ENCODE measurements around the gene FARP2.

The FARP2 gene

DNA sequence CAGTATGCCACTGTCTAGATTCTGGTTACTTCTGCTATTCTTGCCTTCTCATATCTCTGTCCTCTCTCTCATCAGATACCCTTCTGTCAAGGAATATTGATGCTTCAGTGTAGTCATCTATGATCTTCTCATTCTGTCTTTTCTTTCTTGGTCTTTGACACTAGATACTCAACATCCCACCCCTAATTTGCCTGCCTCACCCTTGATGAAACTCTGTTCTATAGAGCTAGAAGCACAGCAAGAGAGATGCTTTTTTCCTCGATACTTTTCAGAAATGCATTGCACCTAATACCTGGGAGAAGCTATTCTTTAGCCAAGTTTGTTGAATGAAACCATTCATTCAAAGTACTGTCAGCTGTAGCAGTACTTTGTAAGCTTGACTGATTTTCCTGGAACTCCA lies 30.8 kb upstream of the FARP2 start:
- no peak for DNase-seq

DNA sequence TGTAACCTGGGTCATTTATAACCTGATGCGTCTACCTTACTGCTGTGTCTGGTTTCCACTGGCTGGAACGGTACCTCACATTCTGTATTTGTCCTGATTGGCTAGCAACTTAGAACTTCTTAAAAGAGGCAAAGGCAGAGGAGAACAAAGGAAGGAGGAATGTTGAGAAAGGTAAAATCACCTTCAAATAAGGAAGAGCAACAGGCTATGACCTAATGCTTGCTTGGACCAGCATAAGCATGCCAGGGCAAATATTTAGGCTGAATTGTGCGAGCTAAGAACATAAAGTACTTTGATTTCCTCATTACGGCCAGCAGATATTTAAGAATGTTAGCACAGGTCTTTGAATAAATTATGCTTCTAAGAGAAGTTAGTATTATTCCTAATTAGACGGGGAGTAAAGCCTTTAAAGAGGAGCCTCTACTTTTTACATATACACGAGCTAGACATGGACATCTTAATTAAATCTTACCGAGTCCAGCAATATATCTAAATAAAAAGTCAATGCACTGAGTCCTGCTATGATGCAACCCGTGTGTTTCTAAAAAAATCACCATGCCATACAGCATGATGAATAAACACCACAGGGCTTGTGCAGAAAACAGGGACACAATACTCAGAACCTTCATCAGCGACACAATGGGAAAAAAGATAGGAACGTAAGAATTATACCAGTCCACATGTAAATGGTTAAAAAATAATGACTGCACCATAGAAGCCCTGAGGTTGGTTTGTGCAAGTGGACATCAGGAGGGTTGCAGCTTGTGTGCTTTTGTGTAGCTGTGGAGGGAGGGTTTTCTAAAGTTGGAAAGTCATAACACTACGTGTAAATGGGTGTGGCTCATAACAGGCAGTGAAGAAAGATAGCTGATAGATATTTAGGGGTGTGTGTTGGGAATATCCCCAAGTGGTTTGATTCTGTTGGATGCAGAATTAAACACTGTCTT lies 26.1 kb upstream of the FARP2 start:
- DNase-seq = no peak

DNA sequence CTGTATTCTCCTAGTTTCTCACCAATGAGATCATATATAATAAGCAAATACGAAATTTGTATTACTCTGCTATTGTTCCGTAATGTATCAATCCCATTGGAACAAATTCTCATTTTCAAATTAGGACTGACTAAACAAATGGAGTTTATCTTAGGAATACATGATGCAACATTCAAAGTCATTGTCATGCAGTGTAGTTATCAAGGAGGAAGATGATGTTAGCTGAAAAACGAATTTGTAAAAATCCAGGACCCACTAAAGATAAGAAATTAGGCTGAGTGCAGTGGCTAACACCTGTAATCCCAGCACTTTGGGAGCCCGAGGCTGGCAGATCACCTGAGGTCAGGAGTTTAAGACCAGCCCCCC lies 25.5 kb upstream of the FARP2 start:
- no peak for DNase-seq

DNA sequence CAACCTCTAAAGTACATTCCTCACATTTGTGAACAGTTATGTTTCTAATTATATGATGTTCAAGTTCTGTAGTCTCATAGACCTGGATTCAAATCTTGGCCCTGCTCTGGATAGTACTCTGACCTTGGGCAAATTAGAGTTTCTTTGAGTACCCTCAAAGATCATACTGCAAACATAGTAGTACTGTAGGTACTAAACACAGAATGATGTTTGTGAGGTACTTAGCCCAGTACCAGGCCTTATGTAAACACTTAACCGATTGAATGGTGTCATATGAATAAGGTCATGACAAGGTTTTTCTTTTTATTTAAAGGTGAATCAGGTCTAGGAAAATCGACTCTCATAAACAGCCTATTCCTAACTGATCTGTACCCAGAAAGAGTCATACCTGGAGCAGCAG lies 21.3 kb upstream of the FARP2 start:
- DNase-seq = no peak

DNA sequence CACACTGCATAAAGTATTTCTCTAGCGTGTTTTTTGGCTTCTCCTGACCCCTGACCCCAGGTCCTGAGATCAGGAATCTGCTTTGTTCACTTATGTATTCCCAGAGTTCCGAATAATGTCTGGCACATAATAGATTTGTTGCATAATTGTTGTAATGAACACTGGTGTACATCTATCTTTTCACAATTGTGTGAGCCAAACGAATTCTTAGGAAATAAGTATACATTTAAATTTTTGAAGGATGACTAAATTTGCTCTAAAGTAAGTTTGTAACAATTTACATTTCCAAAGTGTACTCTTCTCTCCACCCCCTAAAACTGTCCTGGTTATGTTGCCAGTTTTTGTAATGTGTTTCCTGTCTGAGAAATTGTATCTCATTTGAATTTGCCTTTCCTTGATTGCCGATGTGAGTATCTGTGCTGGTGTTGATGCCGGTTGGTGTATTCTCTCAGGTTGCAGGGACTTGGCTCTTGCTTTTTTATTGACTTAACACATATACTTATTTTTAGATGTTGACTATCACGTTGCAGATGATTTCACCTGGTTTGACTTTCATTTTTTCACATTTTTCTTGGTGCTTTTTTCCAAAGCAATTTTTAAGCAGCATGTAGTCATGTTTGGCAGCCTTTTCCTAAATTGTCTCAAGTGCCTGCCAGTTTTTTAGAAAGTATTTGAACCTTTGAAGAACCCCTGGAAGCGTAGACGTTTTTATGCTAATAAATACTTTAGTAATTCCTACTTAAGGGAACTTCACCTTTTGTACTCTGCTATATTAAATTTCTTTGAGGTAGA lies 16.1 kb upstream of the FARP2 start:
- DNase-seq = no peak

DNA sequence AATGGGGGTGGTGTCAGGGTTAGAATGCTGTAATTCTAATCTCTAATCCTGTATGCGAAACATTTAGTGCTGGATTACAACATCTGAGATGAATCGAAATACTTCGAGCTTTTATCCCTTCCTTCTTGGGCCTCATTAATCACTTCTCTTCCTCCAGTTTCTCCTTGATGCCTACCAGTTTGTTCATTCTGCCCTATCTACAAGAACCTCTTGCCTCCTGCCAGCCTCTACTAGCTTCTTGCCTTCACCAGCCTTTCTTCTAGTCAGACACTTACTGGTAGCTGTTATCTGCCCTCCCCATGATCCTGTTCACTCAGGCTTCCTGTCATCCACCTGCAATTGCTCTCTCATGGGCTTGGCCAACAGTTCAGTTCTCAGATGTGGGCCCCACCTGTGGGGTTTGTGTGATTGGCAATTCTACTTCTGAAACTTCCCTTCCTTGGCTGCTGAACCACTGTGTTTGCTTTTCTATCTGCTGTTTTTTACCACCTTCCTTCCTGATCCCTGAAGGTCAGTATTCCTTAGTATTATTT lies 15.4 kb upstream of the FARP2 start:
- no peak for DNase-seq

DNA sequence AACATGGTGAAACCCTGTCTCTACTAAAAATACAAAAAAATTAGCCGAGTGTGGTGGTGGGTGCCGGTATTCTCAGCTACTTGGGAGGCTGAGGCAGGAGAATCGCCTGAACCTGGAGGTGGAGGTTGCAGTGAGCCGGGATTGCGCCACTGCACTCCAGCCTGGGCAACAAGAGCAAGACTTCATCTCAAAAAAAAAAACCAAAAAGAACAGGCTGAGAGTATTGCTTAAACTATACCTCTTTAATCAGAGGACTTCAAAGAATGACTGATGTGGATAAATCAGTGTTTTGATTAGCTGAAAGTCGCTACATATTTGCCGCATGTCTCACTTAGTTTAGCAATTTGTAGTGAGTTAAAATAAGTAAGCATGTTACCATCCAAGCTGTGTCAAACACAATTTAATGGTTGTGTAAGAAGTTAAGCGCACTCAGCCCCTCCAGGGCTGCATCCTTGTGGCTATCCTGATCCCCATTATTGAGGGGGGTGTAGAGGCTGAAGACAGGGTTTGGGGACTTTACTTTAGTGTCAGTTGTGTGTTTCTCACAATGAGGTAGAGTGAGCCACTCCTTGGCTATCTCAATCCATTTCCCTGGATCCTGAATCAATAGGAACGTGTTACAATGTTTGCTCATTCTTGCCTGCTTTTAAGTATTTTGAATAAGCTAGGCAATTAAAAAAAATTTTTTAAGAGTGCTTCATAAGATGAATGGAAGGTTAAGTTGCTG lies 11.0 kb upstream of the FARP2 start:
- no peak for DNase-seq

- no peak for DNase-seq
Measured at GRCh38 chr2:241349941-241350340, 6.1 kb upstream of the FARP2 start.

- DNase-seq = no peak
Measured at GRCh38 chr2:241350530-241350877, 5.6 kb upstream of the FARP2 start.

GRCh38 chr2:241350878-241351639 lies 5.0 kb upstream of the FARP2 start:
- DNase-seq = no peak

DNA sequence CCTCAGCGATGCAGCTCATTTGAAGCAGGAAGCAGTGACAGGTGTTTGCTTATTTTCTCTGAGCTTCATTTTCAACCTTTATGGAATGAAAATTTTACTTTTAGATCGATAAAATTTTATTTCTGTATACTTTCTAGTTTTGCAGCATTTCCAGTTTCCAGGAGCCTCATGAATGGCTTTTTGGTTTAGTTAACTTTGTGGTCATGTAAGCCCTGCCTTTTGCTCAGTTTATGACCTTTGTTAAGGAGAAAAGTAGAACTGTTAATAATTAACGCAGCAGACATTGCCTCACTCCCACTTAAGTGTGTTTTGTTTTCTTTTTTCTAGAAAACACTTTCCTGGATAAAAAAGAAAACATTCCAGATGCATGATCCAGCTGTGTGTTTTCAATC lies 4.4 kb upstream of the FARP2 start:
- no peak for DNase-seq

GRCh38 chr2:241352227-241352626 lies 3.9 kb upstream of the FARP2 start:
- no peak for DNase-seq

DNA sequence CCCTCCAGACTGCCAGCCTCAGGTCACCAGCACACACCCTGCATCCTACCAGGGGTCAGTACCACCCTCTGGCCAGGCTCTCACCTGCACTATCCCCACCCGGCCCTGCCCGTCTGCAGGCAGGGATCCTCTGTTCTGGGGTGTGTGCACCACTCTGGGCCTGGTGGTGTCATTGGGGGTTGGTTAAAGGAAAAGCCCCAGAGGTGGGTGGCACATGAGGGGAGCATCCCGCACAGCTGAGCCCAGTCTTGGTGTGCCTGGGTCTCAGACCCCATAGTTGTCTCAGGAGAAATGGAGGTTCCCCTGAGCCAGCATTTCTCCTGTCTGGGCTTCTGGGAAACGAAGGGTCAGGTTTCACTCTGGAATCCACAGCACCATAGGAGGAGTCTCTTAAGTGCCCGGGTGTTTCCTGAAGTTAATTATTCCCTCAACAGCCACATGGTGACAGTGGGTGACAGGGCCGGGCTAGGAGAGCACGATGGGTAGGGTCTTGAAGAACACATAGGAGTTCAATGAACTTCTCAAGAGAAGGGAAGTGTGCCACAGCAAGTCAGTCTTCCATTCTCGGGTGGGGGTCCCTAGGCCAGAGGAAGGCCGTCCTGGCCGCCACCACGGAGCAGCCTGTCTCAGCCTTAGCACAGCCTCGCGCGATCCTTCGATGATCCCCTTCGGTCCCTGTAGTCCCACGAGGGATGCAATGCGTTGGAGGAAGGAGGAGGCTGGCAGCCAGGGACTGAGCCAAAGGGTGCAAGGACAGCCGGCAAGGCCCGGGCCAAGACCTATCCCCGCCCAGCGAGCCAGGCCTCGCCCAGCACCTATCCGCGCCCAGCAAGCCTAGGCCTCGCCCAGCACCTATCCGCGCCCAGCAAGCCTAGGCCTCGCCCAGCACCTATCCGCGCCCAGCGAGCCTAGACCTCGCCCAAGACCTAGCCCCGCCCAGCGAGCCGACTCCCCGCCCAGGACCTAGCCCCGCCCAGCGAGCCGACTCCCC lies 1.1 kb upstream of the FARP2 start:
- DNase-seq = peak in 32 of 56 donors; percentile 13 to 80 (median 52)

- DNase-seq = no peak
Measured at GRCh38 chr2:241356871-241357260, 781 bp downstream of the FARP2 start.

GRCh38 chr2:241357531-241357930 lies 1.4 kb downstream of the FARP2 start:
- DNase-seq = no peak

GRCh38 chr2:241358470-241358869 lies 2.4 kb downstream of the FARP2 start:
- DNase-seq = no peak

- no peak for DNase-seq
Measured at GRCh38 chr2:241359481-241360045, 3.5 kb downstream of the FARP2 start.

GRCh38 chr2:241363426-241363825 lies 7.3 kb downstream of the FARP2 start:
- DNase-seq = no peak

DNA sequence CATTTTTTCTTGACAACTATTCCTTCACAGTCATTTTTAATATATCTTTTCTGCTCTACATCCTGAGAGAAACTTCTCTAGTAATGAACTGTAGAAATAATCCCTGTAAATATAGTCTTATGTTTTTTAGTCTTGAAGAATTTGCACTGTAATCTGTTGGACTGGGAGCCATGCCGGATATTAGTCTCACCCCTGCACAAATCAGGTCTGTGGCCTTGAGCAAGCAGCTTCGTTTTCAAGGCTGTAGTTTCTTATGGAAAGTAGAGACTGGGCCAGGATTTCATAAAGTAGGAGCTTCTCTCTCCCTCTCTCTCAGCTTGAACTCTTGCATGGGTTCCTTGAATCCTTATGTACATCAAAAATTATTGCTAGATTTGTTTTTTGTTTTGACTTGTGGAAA lies 8.7 kb downstream of the FARP2 start:
- DNase-seq = no peak
